HT-29 (cell line): Measurements from ENCODE around the gene CD81. TPM values are rescaled to one million over a fixed set of nuclear protein-coding genes. Genes with fewer than 3 reads are reported as not detected.
"Not testable (repeated sequence)": the region's sequence is repeated elsewhere in the genome, so short reads cannot be mapped to it uniquely, and the experiment has no call there.

Experiments
- DNase-seq: peaks from one replicate; pipeline ENCODE4 v3.0.0-alpha.2; 2015; ENCODE audit warnings: low spot score
- total RNA-seq: library from RNA; depleted of rRNA; stranded (reverse); fragments of >200 nt; shearing (Covaris generic); gene quantifications from 2 replicates; pipeline ENCODE4 v1.2.3, GENCODE V29; 2014

The CD81 gene
- total RNA-seq, 1 experiment from 2014 or later, result 132 TPM

- no peak for DNase-seq
These were observed 19.9 kb upstream of the CD81 start for GRCh38 chr11:2357246-2357645.

DNA sequence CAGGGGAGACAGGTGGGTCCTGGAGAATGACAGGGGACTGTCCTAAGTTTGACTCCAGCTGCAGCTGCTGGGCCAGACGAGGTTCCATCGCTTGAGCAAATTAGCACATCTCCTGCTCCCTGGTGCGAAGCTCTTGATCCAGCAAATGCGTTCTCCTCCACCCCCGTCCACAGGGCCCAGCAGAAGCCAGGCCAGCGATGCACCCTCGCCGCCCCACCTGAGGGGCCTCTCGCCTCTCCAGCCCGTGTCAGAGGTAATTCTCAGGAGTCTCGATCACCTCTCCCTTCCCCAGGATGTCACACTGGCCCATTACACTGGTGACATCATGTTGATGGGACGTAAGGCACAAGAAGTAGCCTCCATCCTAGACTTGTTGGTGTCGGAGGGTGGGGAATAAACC, 19.5 kb upstream of the CD81 start:
- not testable (repeated sequence) for DNase-seq

GRCh38 chr11:2358754-2359442, 18.2 kb upstream of the CD81 start:
- no peak for DNase-seq

GRCh38 chr11:2359557-2359956, 17.6 kb upstream of the CD81 start:
- DNase-seq, result no peak

- DNase-seq, result no peak
These were observed 16.9 kb upstream of the CD81 start for GRCh38 chr11:2360081-2360642.

DNA sequence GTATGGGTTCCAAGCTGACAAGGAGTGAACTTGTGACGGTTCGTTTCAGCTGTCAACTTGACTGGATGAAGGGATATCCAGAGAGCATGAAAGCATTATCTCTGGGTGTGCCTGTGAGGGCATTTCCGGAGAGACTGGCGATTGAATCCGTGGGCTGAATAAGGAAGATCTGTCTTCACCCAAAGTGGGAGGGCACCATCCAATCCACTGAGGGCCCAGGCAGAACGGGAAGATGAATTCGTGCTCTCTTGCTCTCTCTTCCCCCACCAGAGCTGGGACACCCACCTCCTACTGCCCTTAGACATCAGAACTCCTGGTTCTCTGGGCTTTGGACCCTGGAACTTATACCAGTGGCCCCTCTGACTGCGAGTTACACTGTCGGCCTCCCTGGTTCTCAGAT, 15.5 kb upstream of the CD81 start:
- no peak for DNase-seq

- no peak for DNase-seq
These were observed 14.7 kb upstream of the CD81 start for GRCh38 chr11:2362414-2362813.

DNA sequence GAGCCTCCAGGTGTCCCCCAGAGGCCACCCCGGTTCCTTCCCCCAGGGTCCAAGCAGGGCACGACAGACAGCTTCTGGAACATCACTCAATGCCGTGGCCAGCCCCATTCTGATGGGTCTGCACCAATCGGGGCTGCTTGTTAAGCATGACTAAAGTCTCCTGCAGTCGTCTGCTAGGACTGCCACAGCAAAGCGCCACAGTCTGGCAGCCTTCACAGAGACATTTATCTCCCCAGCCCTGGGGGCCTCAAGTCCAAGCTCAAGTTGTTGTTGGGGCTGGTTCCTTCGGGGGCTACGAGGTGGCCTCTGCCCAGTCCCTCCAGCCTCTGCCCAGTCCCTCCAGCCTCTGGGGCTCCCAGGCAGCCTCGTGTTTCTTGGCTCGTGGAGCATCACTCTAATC, 14.0 kb upstream of the CD81 start:
- DNase-seq, result no peak

DNA sequence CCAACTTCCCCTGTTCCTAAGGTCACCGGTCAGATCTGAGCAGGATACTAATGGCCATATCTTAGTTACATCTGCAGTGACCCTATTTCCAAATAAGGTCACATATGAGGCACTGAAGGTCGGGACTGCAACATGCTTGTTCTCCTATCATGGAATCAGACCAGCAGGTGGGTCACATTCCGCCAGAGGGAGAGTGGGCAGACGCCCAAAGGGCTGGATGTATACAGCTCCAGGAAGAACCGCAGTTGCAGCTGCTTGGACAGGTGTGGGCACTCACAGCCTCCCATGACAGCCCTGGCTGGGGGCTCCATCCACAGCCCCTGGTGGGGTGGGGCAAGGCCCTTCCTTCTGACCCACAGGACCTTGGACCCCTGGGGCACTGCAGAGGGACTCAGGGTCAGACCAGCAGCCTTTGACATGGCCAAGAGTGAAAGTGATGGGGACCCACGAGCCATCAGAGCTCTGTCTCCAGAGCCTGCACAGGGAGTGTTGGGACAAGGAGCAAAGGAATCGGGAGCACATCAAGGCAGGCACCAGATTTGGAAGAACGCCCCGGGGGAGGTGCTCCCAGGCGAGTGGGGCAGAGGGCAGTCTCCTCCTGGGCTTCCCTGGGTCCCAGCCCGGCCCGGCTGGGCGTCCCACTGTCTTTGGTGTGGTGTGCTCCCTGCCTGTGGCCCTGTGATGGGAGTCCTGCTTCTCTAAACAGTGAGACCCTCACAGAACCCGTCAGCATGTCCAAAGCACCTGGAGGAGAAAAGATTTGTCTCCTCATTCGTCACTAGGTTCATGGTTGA, 13.3 kb upstream of the CD81 start:
- no peak for DNase-seq

DNA sequence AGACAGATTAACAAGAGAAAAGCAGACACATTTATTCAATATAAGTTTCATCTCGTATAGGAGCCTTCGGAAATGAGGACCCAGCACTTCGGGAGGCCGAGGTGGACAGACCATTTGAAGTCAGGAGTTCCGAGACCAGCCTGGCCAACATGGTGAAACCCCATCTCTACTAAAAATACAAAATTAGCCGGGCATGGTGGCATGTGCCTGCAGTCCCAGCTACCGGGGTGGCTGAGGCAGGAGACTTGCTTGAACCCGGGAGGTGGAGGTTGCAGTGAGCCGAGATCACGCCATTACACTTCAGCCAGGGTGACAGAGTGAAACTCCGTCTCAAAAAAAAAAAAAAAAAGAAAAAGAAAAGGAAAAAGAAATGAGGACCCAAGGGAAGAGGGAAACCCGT, 12.7 kb upstream of the CD81 start:
- DNase-seq, result not testable (repeated sequence)

GRCh38 chr11:2365571-2366210, 11.4 kb upstream of the CD81 start:
- no peak for DNase-seq

DNA sequence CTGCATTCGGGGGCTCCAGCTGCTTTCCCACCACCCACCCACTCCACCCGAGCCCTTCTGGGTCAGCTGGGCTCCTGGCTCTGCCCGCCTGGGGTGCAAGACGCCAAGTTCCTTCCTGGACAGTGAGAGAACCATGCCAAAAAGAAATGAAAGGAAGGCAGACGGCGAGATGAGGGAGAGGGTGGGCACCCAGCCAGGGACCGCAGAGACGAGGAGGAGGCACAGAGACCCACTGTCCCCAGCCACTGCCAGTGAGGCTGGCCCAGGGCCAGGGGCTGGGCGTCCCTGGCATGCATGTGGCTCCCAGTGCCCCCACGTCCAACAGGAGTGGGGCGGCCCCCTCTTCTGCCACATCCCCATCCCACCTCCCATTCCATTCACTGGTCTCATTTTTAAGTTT, 10.8 kb upstream of the CD81 start:
- DNase-seq, result no peak

DNA sequence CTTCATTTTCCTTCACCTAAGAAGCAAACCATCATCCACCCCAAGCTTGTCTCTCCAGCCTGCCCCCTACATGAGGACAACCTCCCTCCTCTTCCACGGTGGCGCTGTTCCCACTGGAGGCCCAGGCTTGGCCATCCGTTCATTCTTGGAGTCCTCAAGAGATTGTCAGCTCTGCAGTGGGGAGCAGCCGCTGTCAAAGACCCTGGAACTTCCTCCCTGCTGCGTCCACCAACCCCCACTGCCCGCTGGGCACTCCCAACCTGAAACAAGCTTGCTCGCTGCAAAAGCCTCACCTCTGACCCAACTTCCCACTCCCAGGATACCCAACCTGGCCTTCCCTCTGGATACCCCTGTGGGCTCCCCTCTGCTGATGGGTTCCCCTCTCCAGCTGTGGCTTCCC, 10.4 kb upstream of the CD81 start:
- DNase-seq, result no peak

- no peak for DNase-seq
These were observed 9.6 kb upstream of the CD81 start for GRCh38 chr11:2367266-2368160.

- DNase-seq, result no peak
These were observed 8.8 kb upstream of the CD81 start for GRCh38 chr11:2368178-2368850.

- DNase-seq, result no peak
These were observed 8.3 kb upstream of the CD81 start for GRCh38 chr11:2368851-2369180.

- DNase-seq, result no peak
These were observed 7.8 kb upstream of the CD81 start for GRCh38 chr11:2369320-2369719.

GRCh38 chr11:2369896-2370295, 7.2 kb upstream of the CD81 start:
- DNase-seq, result no peak

- DNase-seq, result no peak
These were observed 2.5 kb upstream of the CD81 start for GRCh38 chr11:2374456-2375201.

- DNase-seq, result no peak
These were observed 1.7 kb upstream of the CD81 start for GRCh38 chr11:2375341-2375853.
